Astrocyte of the spinal cord (primary cell): ENCODE data around the gene BBS5.
"Not testable (repeated sequence)": the region's sequence is repeated elsewhere in the genome, so short reads cannot be mapped to it uniquely, and the experiment has no call there.

ENCODE experiments used
- DNase-seq: peaks from one replicate; pipeline ENCODE4 v3.0.0; 2011; ENCODE audit warnings: low read depth, low spot score
- H3K4me3 ChIP-seq: 2 replicates; pipeline ENCODE4 v1.5.1; 2011; ENCODE audit warnings: low read depth, mild to moderate bottlenecking, low read length, moderate library complexity
- in situ Hi-C: cut with HindIII; loops from 2 replicates; pipeline ENCODE4 v1.10.0; 2017; ENCODE audit warnings: low sequenced_read_pairs
- TF ChIP-seq, protein P1 (sequence below): IDR thresholded peaks from 2 replicates; pipeline ENCODE4 v1.5.1; 2012; ENCODE audit warnings: low read depth, mild to moderate bottlenecking, low read length, inconsistent platforms

Gene BBS5

DNA sequence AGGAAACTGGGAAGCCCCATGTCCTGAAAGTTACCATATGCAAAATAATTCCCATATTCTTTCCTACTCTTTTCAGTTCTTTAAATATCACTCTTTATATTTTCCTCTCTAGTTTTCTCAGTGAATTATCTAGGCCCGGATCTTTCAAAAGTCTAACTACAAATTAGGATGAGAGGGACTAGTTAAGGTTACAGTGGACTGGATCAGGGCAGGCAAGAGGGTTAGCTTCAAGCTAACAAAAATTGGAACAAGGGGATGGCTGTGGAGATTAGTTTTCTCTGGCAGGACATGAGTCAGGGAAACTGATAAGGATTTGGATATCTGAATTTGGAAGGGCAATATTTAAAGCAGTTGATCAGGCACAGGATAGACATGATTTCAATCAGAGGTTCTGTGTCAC is 30.4 kb upstream of the BBS5 start:
- no peak for DNase-seq
- no peak overlapping the region for H3K4me3 ChIP-seq
- TF ChIP-seq, protein P1, sequence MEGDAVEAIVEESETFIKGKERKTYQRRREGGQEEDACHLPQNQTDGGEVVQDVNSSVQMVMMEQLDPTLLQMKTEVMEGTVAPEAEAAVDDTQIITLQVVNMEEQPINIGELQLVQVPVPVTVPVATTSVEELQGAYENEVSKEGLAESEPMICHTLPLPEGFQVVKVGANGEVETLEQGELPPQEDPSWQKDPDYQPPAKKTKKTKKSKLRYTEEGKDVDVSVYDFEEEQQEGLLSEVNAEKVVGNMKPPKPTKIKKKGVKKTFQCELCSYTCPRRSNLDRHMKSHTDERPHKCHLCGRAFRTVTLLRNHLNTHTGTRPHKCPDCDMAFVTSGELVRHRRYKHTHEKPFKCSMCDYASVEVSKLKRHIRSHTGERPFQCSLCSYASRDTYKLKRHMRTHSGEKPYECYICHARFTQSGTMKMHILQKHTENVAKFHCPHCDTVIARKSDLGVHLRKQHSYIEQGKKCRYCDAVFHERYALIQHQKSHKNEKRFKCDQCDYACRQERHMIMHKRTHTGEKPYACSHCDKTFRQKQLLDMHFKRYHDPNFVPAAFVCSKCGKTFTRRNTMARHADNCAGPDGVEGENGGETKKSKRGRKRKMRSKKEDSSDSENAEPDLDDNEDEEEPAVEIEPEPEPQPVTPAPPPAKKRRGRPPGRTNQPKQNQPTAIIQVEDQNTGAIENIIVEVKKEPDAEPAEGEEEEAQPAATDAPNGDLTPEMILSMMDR: no peak
- in situ Hi-C loops: no loop called here

DNA sequence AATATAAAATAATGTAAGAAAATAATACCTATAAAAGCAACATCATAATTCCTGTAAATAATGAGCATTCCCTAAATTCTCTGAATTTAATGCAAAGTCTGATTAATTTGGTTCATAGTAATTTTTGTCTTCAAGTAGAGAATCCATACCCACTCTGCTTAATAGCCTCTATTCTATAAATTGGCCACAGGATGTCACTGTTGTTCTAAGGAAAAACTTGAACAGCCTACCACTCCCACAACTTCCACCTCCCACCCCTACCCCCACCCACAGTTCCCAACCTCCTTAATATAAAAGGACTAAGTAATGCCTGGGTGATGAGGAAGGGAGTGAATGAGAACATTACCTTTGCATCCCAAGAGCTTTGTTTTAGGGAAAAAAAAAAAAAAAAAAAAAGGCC is 27.2 kb upstream of the BBS5 start:
- TF ChIP-seq, protein P1: peak; percentile 44
- in situ Hi-C loops: no loop called here
- DNase-seq: peak; percentile 49
- no peak overlapping the region for H3K4me3 ChIP-seq

DNA sequence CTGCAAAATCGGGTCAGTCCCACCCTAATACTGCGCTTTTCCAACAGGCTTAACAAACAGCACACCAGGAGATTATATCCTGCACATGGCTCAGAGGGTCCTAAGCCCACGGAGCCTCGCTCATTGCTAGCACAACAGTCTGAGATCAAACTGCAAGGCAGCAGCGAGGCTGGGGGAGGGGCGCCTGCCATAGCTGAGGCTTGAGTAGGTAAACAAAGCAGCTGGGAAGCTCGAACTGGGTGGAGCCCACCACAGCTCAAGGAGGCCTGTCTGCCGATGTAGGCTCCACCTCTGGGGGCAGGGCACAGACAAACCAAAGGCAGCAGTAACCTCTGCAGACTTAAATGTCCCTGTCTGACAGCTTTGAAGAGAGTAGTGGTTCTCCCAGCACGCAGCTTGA is 26.2 kb upstream of the BBS5 start:
- H3K4me3 ChIP-seq, in situ Hi-C loops, DNase-seq: not testable (repeated sequence)

DNA sequence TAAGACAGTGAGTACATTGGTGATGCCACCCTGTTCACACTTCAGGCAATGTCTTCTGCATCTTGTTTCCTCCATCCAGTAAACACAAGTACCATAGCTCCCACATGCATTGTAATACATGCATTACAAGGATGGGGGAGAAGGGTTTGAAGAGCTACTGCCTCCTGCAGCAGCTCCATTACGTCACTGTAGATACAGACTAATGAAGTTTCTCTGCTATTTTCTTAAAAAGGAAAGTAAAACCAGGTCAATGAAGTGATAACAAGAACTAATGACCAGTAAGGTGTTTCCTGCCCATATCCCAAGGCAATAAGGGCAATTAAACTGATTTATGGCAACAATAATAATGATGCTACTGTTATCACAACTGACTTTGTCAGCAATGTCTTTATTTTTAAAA is 18.2 kb upstream of the BBS5 start:
- in situ Hi-C loops: no loop called here
- no peak overlapping the region for H3K4me3 ChIP-seq
- DNase-seq: no peak
- TF ChIP-seq, protein P1: no peak

DNA sequence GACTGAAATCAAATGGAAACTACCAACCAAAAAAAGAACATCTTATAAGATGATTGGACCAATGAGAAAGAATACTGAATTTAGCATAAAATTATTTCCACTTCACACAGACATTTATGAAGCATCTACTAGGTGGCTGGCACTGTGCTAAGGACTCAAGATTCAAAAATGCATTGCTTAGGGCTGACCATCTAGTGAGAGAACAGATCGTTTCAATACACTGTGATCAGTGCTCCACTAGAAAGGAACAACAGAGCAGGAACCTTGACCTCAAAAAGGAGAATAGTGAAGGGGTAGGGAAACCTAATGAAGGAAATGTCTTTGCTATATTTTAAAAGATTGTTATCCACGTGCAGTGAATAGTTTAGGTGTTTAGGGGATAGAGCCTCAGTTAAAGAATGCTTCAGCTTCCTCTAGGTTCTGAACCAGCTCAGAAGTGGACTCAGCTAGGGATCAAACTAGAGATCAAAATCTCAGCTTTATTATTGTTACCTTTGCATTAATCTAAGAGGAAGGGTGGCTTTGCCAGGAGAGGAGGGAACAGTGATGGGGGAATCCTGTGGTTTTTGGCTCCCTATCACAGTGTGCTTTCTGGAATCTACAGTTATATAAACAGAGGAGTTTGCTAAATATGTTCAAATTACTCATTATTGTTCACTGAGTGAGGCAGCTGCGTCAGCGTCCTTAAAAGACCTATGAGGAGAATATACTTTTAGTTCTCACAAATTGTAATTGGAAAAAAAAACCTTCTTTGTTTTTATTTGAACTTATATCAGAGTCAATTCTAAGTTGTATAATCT is 16.2 kb upstream of the BBS5 start:
- DNase-seq: peak; percentile 91
- TF ChIP-seq, protein P1: no peak
- H3K4me3 ChIP-seq: no peak overlapping the region
- in situ Hi-C loops: no loop called here

DNA sequence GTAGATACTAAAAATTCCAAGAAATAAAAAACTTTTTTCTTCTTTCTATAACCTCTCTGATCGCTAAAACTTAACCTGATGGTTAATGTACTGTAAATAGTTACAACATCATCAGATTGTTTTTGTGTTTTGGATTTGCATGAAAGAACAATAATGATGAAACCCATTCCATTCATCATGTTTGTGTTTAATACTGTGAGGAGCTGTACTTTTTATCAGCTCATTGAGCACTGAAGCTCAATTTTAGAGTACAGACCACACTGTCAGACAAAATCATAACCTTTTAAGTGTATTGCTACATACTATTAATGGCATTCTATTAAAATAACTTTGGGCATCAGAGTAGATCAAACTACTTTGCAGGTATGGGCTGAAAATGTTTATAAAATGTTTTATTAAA is 14.8 kb upstream of the BBS5 start:
- H3K4me3 ChIP-seq: no peak overlapping the region
- in situ Hi-C loops: no loop called here
- TF ChIP-seq, protein P1: no peak
- no peak for DNase-seq

DNA sequence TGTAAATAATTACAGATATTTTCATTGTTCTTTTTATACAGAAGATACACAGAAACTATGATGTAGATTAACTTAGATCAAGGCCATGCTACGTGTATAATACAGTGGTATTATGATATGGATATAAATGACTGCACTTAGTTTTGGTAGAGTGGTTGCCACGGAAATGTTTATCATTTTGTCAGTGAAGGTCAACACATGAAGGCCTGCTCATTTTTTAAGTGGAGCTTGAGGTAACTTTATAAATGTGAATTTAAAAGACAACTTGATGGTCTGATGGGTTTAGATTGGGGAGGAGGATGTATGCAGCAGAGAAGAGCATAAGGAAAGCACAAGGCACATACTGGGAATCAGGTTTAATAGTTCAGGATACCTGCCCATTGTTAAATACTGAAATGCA is 14.4 kb upstream of the BBS5 start:
- H3K4me3 ChIP-seq: no peak overlapping the region
- TF ChIP-seq, protein P1: no peak
- DNase-seq: no peak
- in situ Hi-C loops: no loop called here
